RWPE2 (cell line): Measurements from ENCODE around the gene ZNF865.

Source experiments
- ATAC-seq: fragments of 200-7000 bp; cut with Tn5 transposase; 3 replicates; pipeline ENCODE4 v1.9.1; 2021; ENCODE audit warnings: low read depth
- DNase-seq: peaks from one replicate; pipeline ENCODE4 v3.0.0-alpha.2; 2020; ENCODE audit warnings: low spot score
- H3K27ac ChIP-seq: fragments of 450-650 bp; 2 replicates; pipeline ENCODE4 v1.5.1; 2017; ENCODE audit warnings: mild to moderate bottlenecking; ENCODE audit not compliant: poor library complexity, severe bottlenecking
- H3K27me3 ChIP-seq: fragments of 250-450 bp; sonication (Bioruptor Pico); 2 replicates; pipeline ENCODE4 v1.5.1; 2021; ENCODE audit warnings: mild to moderate bottlenecking, moderate library complexity; ENCODE audit not compliant: insufficient read depth, poor library complexity, severe bottlenecking
- H3K36me3 ChIP-seq: fragments of 250-450 bp; sonication (Bioruptor Pico); 2 replicates; pipeline ENCODE4 v1.5.1; 2020; ENCODE audit warnings: low read depth, mild to moderate bottlenecking, moderate library complexity
- H3K4me1 ChIP-seq: fragments of 250-450 bp; sonication (Bioruptor Pico); 2 replicates; pipeline ENCODE4 v1.5.1; 2021; ENCODE audit warnings: mild to moderate bottlenecking, moderate library complexity; ENCODE audit not compliant: insufficient read depth, poor library complexity, severe bottlenecking
- H3K4me3 ChIP-seq: fragments of 250-450 bp; sonication (Bioruptor Pico); 2 replicates; pipeline ENCODE4 v1.5.1; 2021; ENCODE audit warnings: mild to moderate bottlenecking, moderate library complexity; ENCODE audit not compliant: severe bottlenecking
- H3K9me3 ChIP-seq: fragments of 250-450 bp; sonication (Bioruptor Pico); 2 replicates; pipeline ENCODE4 v1.5.1; 2021; ENCODE audit warnings: mild to moderate bottlenecking, moderate library complexity; ENCODE audit not compliant: severe bottlenecking
- TF ChIP-seq, protein P1 (sequence below): fragments of 450-650 bp; IDR thresholded peaks from one replicate; pipeline ENCODE4 v1.5.1; 2017; ENCODE audit warnings: mild to moderate bottlenecking, moderate library complexity; ENCODE audit not compliant: poor library complexity, severe bottlenecking

Gene ZNF865

DNA sequence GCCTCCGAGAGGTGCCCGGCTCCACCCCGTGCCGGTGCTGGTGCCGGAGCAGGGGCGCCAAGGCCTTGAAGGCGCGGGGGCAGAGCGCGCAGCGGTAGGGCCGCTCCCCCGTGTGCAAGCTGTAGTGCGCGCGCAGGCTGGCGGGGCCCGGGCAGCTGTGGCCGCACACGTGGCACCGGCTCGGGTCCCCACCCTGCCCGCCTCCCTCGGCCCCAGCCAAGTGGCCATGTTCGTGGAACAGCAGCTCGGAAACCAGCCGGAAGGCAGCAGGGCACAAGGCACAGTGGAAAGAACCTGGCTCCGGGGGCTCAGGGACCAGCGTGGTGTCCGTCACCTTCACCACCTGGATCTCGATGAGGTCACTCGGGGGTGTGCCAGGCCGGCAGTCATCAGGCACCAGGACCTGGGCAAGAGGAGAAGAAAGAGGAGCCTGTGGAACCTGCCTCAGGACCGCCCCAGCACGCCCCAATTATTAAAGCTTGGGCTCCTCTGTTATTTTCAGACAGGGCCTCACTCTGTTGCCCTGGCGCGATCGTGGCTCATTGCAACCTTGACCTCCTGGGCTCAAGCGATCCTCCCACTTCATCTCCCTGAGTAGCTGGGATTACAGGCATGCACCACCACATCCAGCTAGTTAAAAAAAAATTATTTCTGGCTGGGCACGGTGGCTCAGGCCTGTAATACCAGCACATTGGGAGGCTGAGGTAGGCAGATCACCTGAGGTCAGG is 17.0 kb downstream of the ZNF865 start:
- H3K36me3 ChIP-seq: peaks cover 4% of the 10 kb centered on the region
- H3K27me3 ChIP-seq: no peaks in the 10 kb centered on the region
- DNase-seq (no peak), ATAC-seq (no peak)
- H3K27ac ChIP-seq: no peak overlapping the region
- no peak overlapping the region for H3K4me3 ChIP-seq
- H3K4me1 ChIP-seq: peaks cover 4% of the 10 kb centered on the region
- TF ChIP-seq, protein P1, sequence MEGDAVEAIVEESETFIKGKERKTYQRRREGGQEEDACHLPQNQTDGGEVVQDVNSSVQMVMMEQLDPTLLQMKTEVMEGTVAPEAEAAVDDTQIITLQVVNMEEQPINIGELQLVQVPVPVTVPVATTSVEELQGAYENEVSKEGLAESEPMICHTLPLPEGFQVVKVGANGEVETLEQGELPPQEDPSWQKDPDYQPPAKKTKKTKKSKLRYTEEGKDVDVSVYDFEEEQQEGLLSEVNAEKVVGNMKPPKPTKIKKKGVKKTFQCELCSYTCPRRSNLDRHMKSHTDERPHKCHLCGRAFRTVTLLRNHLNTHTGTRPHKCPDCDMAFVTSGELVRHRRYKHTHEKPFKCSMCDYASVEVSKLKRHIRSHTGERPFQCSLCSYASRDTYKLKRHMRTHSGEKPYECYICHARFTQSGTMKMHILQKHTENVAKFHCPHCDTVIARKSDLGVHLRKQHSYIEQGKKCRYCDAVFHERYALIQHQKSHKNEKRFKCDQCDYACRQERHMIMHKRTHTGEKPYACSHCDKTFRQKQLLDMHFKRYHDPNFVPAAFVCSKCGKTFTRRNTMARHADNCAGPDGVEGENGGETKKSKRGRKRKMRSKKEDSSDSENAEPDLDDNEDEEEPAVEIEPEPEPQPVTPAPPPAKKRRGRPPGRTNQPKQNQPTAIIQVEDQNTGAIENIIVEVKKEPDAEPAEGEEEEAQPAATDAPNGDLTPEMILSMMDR: no peak
- no peaks in the 10 kb centered on the region for H3K9me3 ChIP-seq

DNA sequence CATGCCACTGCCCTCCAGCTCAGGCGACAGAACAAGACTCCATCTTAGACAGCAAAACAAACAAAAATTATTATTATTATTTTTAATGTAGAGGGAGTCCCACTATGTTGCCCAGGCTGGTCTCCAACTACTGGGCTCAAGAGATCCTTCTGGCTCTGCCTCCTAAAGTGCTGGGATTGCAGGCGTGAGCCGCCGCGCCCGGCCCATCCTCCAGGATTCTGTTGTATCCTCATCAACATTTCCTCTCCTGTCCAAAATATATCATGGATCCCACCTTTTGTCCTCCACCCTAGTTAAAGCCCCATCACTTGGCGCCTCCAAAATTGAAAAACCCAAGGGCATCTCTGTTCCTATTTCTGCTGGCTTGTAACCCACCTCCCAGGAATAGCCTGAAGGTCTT is 17.7 kb downstream of the ZNF865 start:
- DNase-seq (no peak), ATAC-seq (no peak)
- Histone ChIP-seq H3K4me1 (peaks cover 4% of the 10 kb centered on the region), H3K4me3 (no peak overlapping the region), H3K9me3 (no peaks in the 10 kb centered on the region), H3K27me3 (no peaks in the 10 kb centered on the region), H3K36me3 (no peaks in the 10 kb centered on the region), H3K27ac (no peak overlapping the region)
- TF ChIP-seq, protein P1: no peak

DNA sequence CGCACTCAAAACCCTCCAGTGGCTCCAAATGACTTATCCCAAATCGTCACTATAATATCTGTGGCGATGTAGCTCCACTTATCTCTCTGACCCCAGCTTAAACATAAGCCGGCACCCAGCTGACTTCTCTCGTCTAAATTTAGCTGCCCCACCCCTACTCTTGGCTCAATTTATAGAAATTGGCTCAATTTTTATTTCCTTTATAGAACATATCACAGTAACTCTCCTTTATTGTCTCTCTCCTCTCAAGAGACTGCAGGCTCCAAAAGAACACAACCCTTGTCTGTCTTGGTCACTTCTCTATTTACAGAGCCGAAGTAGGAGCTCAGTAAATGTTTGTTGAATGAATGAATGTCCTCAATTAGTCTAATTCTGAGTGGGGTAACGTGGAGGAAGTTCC is 18.1 kb downstream of the ZNF865 start:
- Histone ChIP-seq H3K27ac (peak overlapping the region; percentile 60), H3K9me3 (no peaks in the 10 kb centered on the region), H3K36me3 (no peaks in the 10 kb centered on the region), H3K4me1 (peaks cover 4% of the 10 kb centered on the region), H3K4me3 (no peak overlapping the region), H3K27me3 (no peaks in the 10 kb centered on the region)
- TF ChIP-seq, protein P1: no peak
- DNase-seq (no peak), ATAC-seq (no peak)

- peaks cover 4% of the 10 kb centered on the region for H3K4me1 ChIP-seq
- DNase-seq (peak; percentile 87), ATAC-seq (peak; percentile 68)
- H3K9me3 ChIP-seq: no peaks in the 10 kb centered on the region
- no peaks in the 10 kb centered on the region for H3K27me3 ChIP-seq
- H3K27ac ChIP-seq: peak within 1 kb of the TSS; percentile 60
- peak within 1 kb of the TSS; percentile 41 for H3K4me3 ChIP-seq
- TF ChIP-seq, protein P1: no peak
- no peaks in the 10 kb centered on the region for H3K36me3 ChIP-seq
Observed at GRCh38 chr19:55624109-55625003, 18.9 kb downstream of the ZNF865 start, which contains the start of gene ZNF784. Gene ZNF784 (minus strand): TSS chr19:55624566. CDS start chr19:55624561, 5 bp downstream.
